ENCODE measurements around the gene AUTS2. TPM values are rescaled to one million over a fixed set of nuclear protein-coding genes. Genes with fewer than 3 reads are reported as not detected.

Gene AUTS2
- polyA plus RNA-seq, 3 donors, result 0.08 to 0.35 TPM; not detected in 1

GRCh38 chr7:69768986-69769595, 170.8 kb downstream of the AUTS2 start:
- TF ChIP-seq CTCF (IDR thresholded peaks at IDR 0.05), result no peak
- intact Hi-C loops (cut with micrococcal nuclease), result no loop called here
- H3K27me3 ChIP-seq (ENCODE audit: control insufficient read depth in 2 of 2, insufficient read depth in 2 of 2, low read length in 2 of 2), result no peaks in the 10 kb centered on the region
- no CpG with 5 or more reads among the region's 1 CpG for WGBS (ENCODE audit: insufficient coverage)
- no peak overlapping the region for H3K4me3 Mint-ChIP-seq
- H3K27ac ChIP-seq (ENCODE audit: low read depth in 1 of 2, low read length in 2 of 2), result no peak overlapping the region
- H3K27me3 Mint-ChIP-seq (ENCODE audit: low read depth in 3 of 3), result no peaks in the 10 kb centered on the region
- H3K27ac Mint-ChIP-seq, result no peak overlapping the region
- peaks cover 0 to 2% (median 0%) of the 10 kb centered on the region in 7 donors for H3K9me3 Mint-ChIP-seq
- no peaks in the 10 kb centered on the region for H3K79me2 ChIP-seq (ENCODE audit: insufficient read depth, low read length)
- H2AFZ ChIP-seq (ENCODE audit: insufficient read depth, low read depth, low read length, poor library complexity, severe bottlenecking), result no peak overlapping the region
- H3K4me3 ChIP-seq (replicated peaks in 1 of 3; ENCODE audit: low read depth in 2 of 3, low read length in 3 of 3), result no peak overlapping the region
- no peak overlapping the region for H3K4me2 ChIP-seq (replicated peaks; ENCODE audit: extremely low read depth, low read length, poor library complexity, severe bottlenecking)
- H3K9me3 ChIP-seq (replicated peaks in 1 of 2; ENCODE audit: control insufficient read depth in 1 of 2, insufficient read depth in 1 of 2, low read length in 2 of 2), result no peaks in the 10 kb centered on the region
- H3K36me3 Mint-ChIP-seq, result no peaks in the 10 kb centered on the region
- H3K9ac ChIP-seq (ENCODE audit: insufficient read depth, low read length, poor library complexity, severe bottlenecking), result no peak overlapping the region
- H3K36me3 ChIP-seq (replicated peaks in 1 of 2; ENCODE audit: control insufficient read depth in 1 of 2, insufficient read depth in 2 of 2, low read length in 2 of 2), result no peaks in the 10 kb centered on the region
- peaks cover 17% of the 10 kb centered on the region for H3K4me1 Mint-ChIP-seq
- DNase-seq, result no peak
- no peaks in the 10 kb centered on the region for H4K20me1 ChIP-seq (ENCODE audit: insufficient read depth, low read length)
- H3K4me1 ChIP-seq (ENCODE audit: control insufficient read depth in 1 of 2, insufficient read depth in 2 of 2, low read length in 2 of 2), result no peaks in the 10 kb centered on the region

- no peaks in the 10 kb centered on the region for H3K4me1 ChIP-seq (ENCODE audit: control insufficient read depth in 1 of 2, insufficient read depth in 2 of 2, low read length in 2 of 2)
- no peaks in the 10 kb centered on the region for H3K27me3 Mint-ChIP-seq (ENCODE audit: low read depth in 3 of 3)
- H3K79me2 ChIP-seq (ENCODE audit: insufficient read depth, low read length), result no peaks in the 10 kb centered on the region
- peaks cover 0 to 2% (median 0%) of the 10 kb centered on the region in 7 donors for H3K9me3 Mint-ChIP-seq
- intact Hi-C loops (cut with micrococcal nuclease), result no loop called here
- peaks cover 16% of the 10 kb centered on the region for H3K4me1 Mint-ChIP-seq
- H3K27me3 ChIP-seq (ENCODE audit: control insufficient read depth in 2 of 2, insufficient read depth in 2 of 2, low read length in 2 of 2), result no peaks in the 10 kb centered on the region
- no peak overlapping the region for H3K4me2 ChIP-seq (replicated peaks; ENCODE audit: extremely low read depth, low read length, poor library complexity, severe bottlenecking)
- H3K9me3 ChIP-seq (replicated peaks in 1 of 2; ENCODE audit: control insufficient read depth in 1 of 2, insufficient read depth in 1 of 2, low read length in 2 of 2), result no peaks in the 10 kb centered on the region
- 100% methylated on average over 1 of the region's 1 CpG for WGBS (ENCODE audit: insufficient coverage)
- no peak overlapping the region for H3K4me3 Mint-ChIP-seq
- no peak overlapping the region for H3K9ac ChIP-seq (ENCODE audit: insufficient read depth, low read length, poor library complexity, severe bottlenecking)
- no peaks in the 10 kb centered on the region for H4K20me1 ChIP-seq (ENCODE audit: insufficient read depth, low read length)
- no peak overlapping the region for H2AFZ ChIP-seq (ENCODE audit: insufficient read depth, low read depth, low read length, poor library complexity, severe bottlenecking)
- H3K4me3 ChIP-seq (replicated peaks in 1 of 3; ENCODE audit: low read depth in 2 of 3, low read length in 3 of 3), result no peak overlapping the region
- no peak for DNase-seq
- H3K36me3 Mint-ChIP-seq, result no peaks in the 10 kb centered on the region
- no peak overlapping the region for H3K27ac ChIP-seq (ENCODE audit: low read depth in 1 of 2, low read length in 2 of 2)
- no peak for TF ChIP-seq CTCF (IDR thresholded peaks at IDR 0.05)
- no peaks in the 10 kb centered on the region for H3K36me3 ChIP-seq (replicated peaks in 1 of 2; ENCODE audit: control insufficient read depth in 1 of 2, insufficient read depth in 2 of 2, low read length in 2 of 2)
- no peak overlapping the region for H3K27ac Mint-ChIP-seq
These were observed 171.6 kb downstream of the AUTS2 start for GRCh38 chr7:69769826-69770225.

All from CD14-positive monocyte (primary cell).